ENCODE results near the gene TMPRSS5. TPM values are rescaled to one million over a fixed set of nuclear protein-coding genes. Genes with fewer than 3 reads are reported as not detected.

The TMPRSS5 gene
- total and polyA plus RNA-seq, 10 of the 15 experiments (the other 5 are each of a cell fraction or from before 2014, with no cell fraction given): 0.05 to 0.85 (median 0.34) TPM; not detected in 2

DNA sequence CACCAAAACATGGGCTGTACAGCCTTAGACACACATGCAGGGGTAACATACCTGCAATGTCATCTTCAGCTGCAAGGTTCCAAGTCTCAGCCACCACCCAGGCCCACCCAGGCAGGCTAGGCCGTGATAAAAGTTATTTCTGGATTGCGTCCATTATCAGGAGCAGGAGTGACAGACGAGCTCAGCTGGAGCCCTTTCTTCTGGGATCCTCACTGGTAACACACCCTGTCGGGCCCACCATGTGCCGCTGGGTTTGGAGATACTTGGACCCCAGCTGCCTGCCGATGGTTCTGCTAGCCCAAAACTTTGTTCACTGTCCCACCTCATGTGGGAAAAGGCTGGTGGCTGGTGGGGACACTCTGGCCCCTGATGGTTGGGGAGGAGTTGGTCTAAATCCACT, 24.8 kb downstream of the TMPRSS5 start (continued):
- TF ChIP-seq, protein P1, sequence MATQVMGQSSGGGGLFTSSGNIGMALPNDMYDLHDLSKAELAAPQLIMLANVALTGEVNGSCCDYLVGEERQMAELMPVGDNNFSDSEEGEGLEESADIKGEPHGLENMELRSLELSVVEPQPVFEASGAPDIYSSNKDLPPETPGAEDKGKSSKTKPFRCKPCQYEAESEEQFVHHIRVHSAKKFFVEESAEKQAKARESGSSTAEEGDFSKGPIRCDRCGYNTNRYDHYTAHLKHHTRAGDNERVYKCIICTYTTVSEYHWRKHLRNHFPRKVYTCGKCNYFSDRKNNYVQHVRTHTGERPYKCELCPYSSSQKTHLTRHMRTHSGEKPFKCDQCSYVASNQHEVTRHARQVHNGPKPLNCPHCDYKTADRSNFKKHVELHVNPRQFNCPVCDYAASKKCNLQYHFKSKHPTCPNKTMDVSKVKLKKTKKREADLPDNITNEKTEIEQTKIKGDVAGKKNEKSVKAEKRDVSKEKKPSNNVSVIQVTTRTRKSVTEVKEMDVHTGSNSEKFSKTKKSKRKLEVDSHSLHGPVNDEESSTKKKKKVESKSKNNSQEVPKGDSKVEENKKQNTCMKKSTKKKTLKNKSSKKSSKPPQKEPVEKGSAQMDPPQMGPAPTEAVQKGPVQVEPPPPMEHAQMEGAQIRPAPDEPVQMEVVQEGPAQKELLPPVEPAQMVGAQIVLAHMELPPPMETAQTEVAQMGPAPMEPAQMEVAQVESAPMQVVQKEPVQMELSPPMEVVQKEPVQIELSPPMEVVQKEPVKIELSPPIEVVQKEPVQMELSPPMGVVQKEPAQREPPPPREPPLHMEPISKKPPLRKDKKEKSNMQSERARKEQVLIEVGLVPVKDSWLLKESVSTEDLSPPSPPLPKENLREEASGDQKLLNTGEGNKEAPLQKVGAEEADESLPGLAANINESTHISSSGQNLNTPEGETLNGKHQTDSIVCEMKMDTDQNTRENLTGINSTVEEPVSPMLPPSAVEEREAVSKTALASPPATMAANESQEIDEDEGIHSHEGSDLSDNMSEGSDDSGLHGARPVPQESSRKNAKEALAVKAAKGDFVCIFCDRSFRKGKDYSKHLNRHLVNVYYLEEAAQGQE (IDR thresholded peaks at IDR 0.05; ENCODE audit: low read depth, low read length): no peak
- TF ChIP-seq RBBP5 (conservative IDR thresholded peaks at IDR 0.05) (no peak), EP300 (IDR thresholded peaks at IDR 0.05; ENCODE audit: borderline replicate concordance in 1 of 2, control insufficient read depth in 1 of 2, low read depth in 2 of 2, low read length in 2 of 2) (no peak), STAT3 (IDR thresholded peaks at IDR 0.05; ENCODE audit: low read depth, low read length) (no peak)

GRCh38 chr11:113677685-113678084, 28.4 kb downstream of the TMPRSS5 start:
- RAD21 ChIA-PET (ENCODE audit: unreplicated experiment): no interaction called here
- H3K9ac ChIP-seq (ENCODE audit: control insufficient read depth, insufficient read depth, low read length): no peak overlapping the region
- H3K27ac ChIP-seq (ENCODE audit: control insufficient read depth, insufficient read depth): no peak overlapping the region
- no peak for TF ChIP-seq PAX8 (IDR thresholded peaks at IDR 0.05)
- no peak for TF ChIP-seq ZSCAN29 (IDR thresholded peaks at IDR 0.05)
- TF ChIP-seq, protein P2, sequence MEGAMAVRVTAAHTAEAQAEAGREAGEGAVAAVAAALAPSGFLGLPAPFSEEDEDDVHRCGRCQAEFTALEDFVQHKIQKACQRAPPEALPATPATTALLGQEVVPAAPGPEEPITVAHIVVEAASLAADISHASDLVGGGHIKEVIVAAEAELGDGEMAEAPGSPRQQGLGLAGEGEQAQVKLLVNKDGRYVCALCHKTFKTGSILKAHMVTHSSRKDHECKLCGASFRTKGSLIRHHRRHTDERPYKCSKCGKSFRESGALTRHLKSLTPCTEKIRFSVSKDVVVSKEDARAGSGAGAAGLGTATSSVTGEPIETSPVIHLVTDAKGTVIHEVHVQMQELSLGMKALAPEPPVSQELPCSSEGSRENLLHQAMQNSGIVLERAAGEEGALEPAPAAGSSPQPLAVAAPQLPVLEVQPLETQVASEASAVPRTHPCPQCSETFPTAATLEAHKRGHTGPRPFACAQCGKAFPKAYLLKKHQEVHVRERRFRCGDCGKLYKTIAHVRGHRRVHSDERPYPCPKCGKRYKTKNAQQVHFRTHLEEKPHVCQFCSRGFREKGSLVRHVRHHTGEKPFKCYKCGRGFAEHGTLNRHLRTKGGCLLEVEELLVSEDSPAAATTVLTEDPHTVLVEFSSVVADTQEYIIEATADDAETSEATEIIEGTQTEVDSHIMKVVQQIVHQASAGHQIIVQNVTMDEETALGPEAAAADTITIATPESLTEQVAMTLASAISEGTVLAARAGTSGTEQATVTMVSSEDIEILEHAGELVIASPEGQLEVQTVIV (IDR thresholded peaks at IDR 0.05; ENCODE audit: borderline replicate concordance, partially characterized antibody): no peak
- no peak for TF ChIP-seq ESRRA (IDR thresholded peaks at IDR 0.05; ENCODE audit: low read length)
- TF ChIP-seq ZBED1 (IDR thresholded peaks at IDR 0.05; ENCODE audit: borderline replicate concordance): no peak
- TF ChIP-seq ZNF217 (IDR thresholded peaks at IDR 0.05): no peak
- no peak for TF ChIP-seq ZNF24 (IDR thresholded peaks at IDR 0.05)
- SMC1A ChIA-PET (ENCODE audit: uncharacterized antibody, unreplicated experiment): no interaction called here
- POLR2A ChIA-PET: no interaction called here
- no peaks in the 10 kb centered on the region for H3K79me2 ChIP-seq (ENCODE audit: control insufficient read depth, insufficient read depth, low read length)
- H3K4me3 ChIP-seq: no peak overlapping the region
- in situ Hi-C loops (cut with MboI) (no loop called here), intact Hi-C loops (cut with micrococcal nuclease; ENCODE audit: unreplicated experiment) (no loop called here)
- DNase-seq (ENCODE audit: low read depth, low spot score) (no peak), ATAC-seq (no peak), FAIRE-seq (no peak)
- BruUV-seq (replicated peaks): no TSS peak
- no peaks in the 10 kb centered on the region for H3K36me3 ChIP-seq (ENCODE audit: control insufficient read depth in 2 of 2, insufficient read depth in 2 of 2, low read length in 1 of 2)
- no peaks in the 10 kb centered on the region for H3K4me1 ChIP-seq (ENCODE audit: control insufficient read depth, insufficient read depth, low read length)
- H3K9me3 ChIP-seq (replicated peaks; ENCODE audit: control insufficient read depth, insufficient read depth, low read length): no peaks in the 10 kb centered on the region
- 58% methylated on average over 5 of the region's 5 CpGs for WGBS (ENCODE audit: insufficient coverage, insufficient replicate concordance, low lambda C conversion rate, missing lambda C conversion rate)
- H4K20me1 ChIP-seq (ENCODE audit: control insufficient read depth, insufficient read depth): no peaks in the 10 kb centered on the region
- H3K27me3 ChIP-seq (replicated peaks in 1 of 2; ENCODE audit: control insufficient read depth in 2 of 2, insufficient read depth in 2 of 2, low read length in 1 of 2): no peaks in the 10 kb centered on the region; a peak in 1 of 4 replicates
- no peak overlapping the region for H3K4me2 ChIP-seq (ENCODE audit: control insufficient read depth, insufficient read depth)
- no peak overlapping the region for H2AFZ ChIP-seq (ENCODE audit: control insufficient read depth, low read depth, low read length)
- CTCF ChIA-PET: no interaction called here

Measured in GM12878 (cell line).